ENCODE results near the gene CFAP119.
A peak's percentile ranks its signal among the peaks of the same experiment; 100 is the strongest.

Gene CFAP119

GRCh38 chr16:30737794-30738648, 23.8 kb downstream of the CFAP119 start:
- H3K36me3 ChIP-seq = peaks cover 81% of the 10 kb centered on the region

GRCh38 chr16:30736995-30737793, 24.7 kb downstream of the CFAP119 start:
- Histone ChIP-seq H3K4me1 (ENCODE audit: control insufficient read depth in 1 of 2, insufficient read depth in 1 of 2, low read depth in 1 of 2, low read length in 1 of 2) (no peaks in the 10 kb centered on the region), H3K36me3 (peaks cover 81% of the 10 kb centered on the region), H3K27ac (no peak overlapping the region), H3K4me3 (ENCODE audit: low read depth in 1 of 2, low read length in 1 of 2) (no peak overlapping the region), H3K9me3 (no peaks in the 10 kb centered on the region), H3K27me3 (no peaks in the 10 kb centered on the region)
- no peak for TF ChIP-seq CTCF (IDR thresholded peaks at IDR 0.05)

More at GRCh38 chr16:30737794-30738648, 23.8 kb downstream of the CFAP119 start:
- no peaks in the 10 kb centered on the region for H3K27me3 ChIP-seq
- no peak overlapping the region for H3K27ac ChIP-seq
- no peaks in the 10 kb centered on the region for H3K4me1 ChIP-seq (ENCODE audit: control insufficient read depth in 1 of 2, insufficient read depth in 1 of 2, low read depth in 1 of 2, low read length in 1 of 2)
- H3K4me3 ChIP-seq (ENCODE audit: low read depth in 1 of 2, low read length in 1 of 2) = no peak overlapping the region
- H3K9me3 ChIP-seq = no peaks in the 10 kb centered on the region
- no peak for TF ChIP-seq CTCF (IDR thresholded peaks at IDR 0.05)

GRCh38 chr16:30731411-30731810, 30.5 kb downstream of the CFAP119 start:
- H3K27me3 ChIP-seq = no peaks in the 10 kb centered on the region
- H3K36me3 ChIP-seq = peaks cover 72% of the 10 kb centered on the region
- no peak for TF ChIP-seq CTCF (IDR thresholded peaks at IDR 0.05)
- H3K9me3 ChIP-seq = no peaks in the 10 kb centered on the region
- H3K27ac ChIP-seq = no peak overlapping the region
- H3K4me1 ChIP-seq (ENCODE audit: control insufficient read depth in 1 of 2, insufficient read depth in 1 of 2, low read depth in 1 of 2, low read length in 1 of 2) = peaks cover 12 to 13% of the 10 kb centered on the region in 2 experiments
- no peak overlapping the region for H3K4me3 ChIP-seq (ENCODE audit: low read depth in 1 of 2, low read length in 1 of 2)

- TF ChIP-seq CTCF (IDR thresholded peaks at IDR 0.05) = no peak
- peaks cover 58% of the 10 kb centered on the region for H3K36me3 ChIP-seq
Observed at GRCh38 chr16:30728899-30729672, 32.8 kb downstream of the CFAP119 start.

GRCh38 chr16:30728321-30728720, 33.5 kb downstream of the CFAP119 start:
- no peak for TF ChIP-seq CTCF (IDR thresholded peaks at IDR 0.05)
- no peaks in the 10 kb centered on the region for H3K27me3 ChIP-seq
- H3K27ac ChIP-seq = peak overlapping the region; percentile 75
- H3K4me3 ChIP-seq (ENCODE audit: low read depth in 1 of 2, low read length in 1 of 2) = no peak overlapping the region
- H3K9me3 ChIP-seq = no peaks in the 10 kb centered on the region
- H3K36me3 ChIP-seq = peaks cover 58% of the 10 kb centered on the region
- H3K4me1 ChIP-seq (ENCODE audit: control insufficient read depth in 1 of 2, insufficient read depth in 1 of 2, low read depth in 1 of 2, low read length in 1 of 2) = peaks cover 29 to 30% of the 10 kb centered on the region in 2 experiments

More at GRCh38 chr16:30728899-30729672, 32.8 kb downstream of the CFAP119 start:
- H3K27me3 ChIP-seq = no peaks in the 10 kb centered on the region
- H3K27ac ChIP-seq = peak overlapping the region; percentile 75
- H3K4me1 ChIP-seq (ENCODE audit: control insufficient read depth in 1 of 2, insufficient read depth in 1 of 2, low read depth in 1 of 2, low read length in 1 of 2) = peaks cover 29 to 30% of the 10 kb centered on the region in 2 experiments
- no peaks in the 10 kb centered on the region for H3K9me3 ChIP-seq
- H3K4me3 ChIP-seq (ENCODE audit: low read depth in 1 of 2, low read length in 1 of 2) = no peak overlapping the region

Measured in neutrophil (primary cell).